GM19351 (cell line): ENCODE data around the gene CHST12.
"Not testable (repeated sequence)": the region's sequence is repeated elsewhere in the genome, so short reads cannot be mapped to it uniquely, and the experiment has no call there.

Experiments
- ATAC-seq: cut with Tn5 transposase; IDR thresholded peaks from one replicate; pipeline ENCODE4 v1.9.1; 2021; ENCODE audit warnings: mild to moderate bottlenecking, moderate library complexity; ENCODE audit not compliant: unreplicated experiment

The CHST12 gene

GRCh38 chr7:2377492-2377891 is 25.9 kb upstream of the CHST12 start:
- not testable (repeated sequence) for ATAC-seq

GRCh38 chr7:2378125-2378524 is 25.3 kb upstream of the CHST12 start:
- not testable (repeated sequence) for ATAC-seq

GRCh38 chr7:2379161-2379560 is 24.2 kb upstream of the CHST12 start:
- no peak for ATAC-seq

- no peak for ATAC-seq
Observed at GRCh38 chr7:2379821-2380450, 23.5 kb upstream of the CHST12 start.

GRCh38 chr7:2380461-2380860 is 22.9 kb upstream of the CHST12 start:
- ATAC-seq: no peak

GRCh38 chr7:2381227-2381626 is 22.2 kb upstream of the CHST12 start:
- ATAC-seq: no peak

GRCh38 chr7:2381881-2382509 is 21.4 kb upstream of the CHST12 start:
- ATAC-seq: no peak

GRCh38 chr7:2383543-2384274 is 19.7 kb upstream of the CHST12 start:
- ATAC-seq: no peak

- ATAC-seq: no peak
Observed at GRCh38 chr7:2384354-2385243, 18.8 kb upstream of the CHST12 start.

GRCh38 chr7:2386122-2386521 is 17.3 kb upstream of the CHST12 start:
- ATAC-seq: not testable (repeated sequence)

GRCh38 chr7:2386964-2387669 is 16.3 kb upstream of the CHST12 start:
- ATAC-seq: no peak

GRCh38 chr7:2387897-2388636 is 15.3 kb upstream of the CHST12 start:
- ATAC-seq: no peak

GRCh38 chr7:2388637-2388954 is 14.8 kb upstream of the CHST12 start:
- no peak for ATAC-seq

- ATAC-seq: not testable (repeated sequence)
Observed at GRCh38 chr7:2390020-2390816, 13.2 kb upstream of the CHST12 start.

GRCh38 chr7:2393706-2394105 is 9.7 kb upstream of the CHST12 start:
- ATAC-seq: no peak

GRCh38 chr7:2394566-2395082 is 8.8 kb upstream of the CHST12 start:
- no peak for ATAC-seq

GRCh38 chr7:2398506-2398905 is 4.9 kb upstream of the CHST12 start:
- no peak for ATAC-seq

- no peak for ATAC-seq
Observed at GRCh38 chr7:2399848-2400587, 3.4 kb upstream of the CHST12 start.
